Measurements from ENCODE around the gene ANKRD17.

DNA sequence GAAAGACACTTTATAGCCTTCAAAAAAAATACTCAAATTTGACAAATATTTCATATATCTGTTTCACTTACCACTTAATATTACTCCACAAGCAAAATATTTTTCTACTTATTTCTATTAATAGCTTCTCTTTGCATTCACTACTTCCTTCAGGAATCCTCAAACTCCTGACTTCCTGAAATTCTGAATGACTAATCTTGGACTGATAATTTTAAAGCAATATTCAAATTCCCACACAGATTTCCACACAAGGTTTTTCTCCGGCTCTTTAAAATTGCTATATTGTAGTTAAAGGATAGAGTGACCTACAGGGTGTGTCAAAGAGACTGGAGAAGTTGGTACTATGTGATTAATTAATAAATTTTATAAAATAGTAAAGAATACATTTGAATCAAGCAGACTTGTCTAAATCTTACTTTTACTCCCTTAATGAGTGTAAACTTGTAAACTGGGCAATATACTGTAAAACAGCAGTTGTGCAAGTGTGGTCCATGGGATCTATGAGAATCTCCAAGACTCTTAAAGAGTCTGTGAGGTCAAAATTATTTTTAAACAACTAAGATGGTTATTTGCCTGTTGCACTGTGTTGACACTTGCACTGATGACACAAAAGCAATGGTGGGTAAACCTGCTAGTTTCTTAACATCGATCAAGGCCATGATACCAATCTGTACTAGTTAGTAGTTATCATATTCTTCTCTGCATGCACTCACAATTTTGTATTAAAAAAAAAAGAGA is 44.5 kb downstream of the ANKRD17 start:
- no peak for TF ChIP-seq GATA3 (IDR thresholded peaks at IDR 0.05; ENCODE audit: low read depth, low read length)
- TF ChIP-seq GATA2 (IDR thresholded peaks at IDR 0.05; ENCODE audit: low read depth, low read length), result no peak

Data from SH-SY5Y (cell line).